Heart left ventricle (tissue), 13 donors: Measurements from ENCODE around the gene RABL6.

Experiments
- POLR2A ChIP-seq, 2 donors: fragments of 450-650 bp; IDR thresholded peaks; one replicate each; pipeline ENCODE4 v1.6.1; 2017; ENCODE audit warnings: antibody characterized with exemption in 2 of 2, mild to moderate bottlenecking in 2 of 2, moderate library complexity in 2 of 2
- TF ChIP-seq, protein P1 (sequence below), 12 donors: fragments of 200-600 bp; sonication (generic) in 4 of 12; IDR thresholded peaks; one replicate each; pipeline versions ENCODE4 v1.5.0 to v1.8.0; 2018 to 2022; ENCODE audit warnings: antibody characterized with exemption in 12 of 12, mild to moderate bottlenecking in 5 of 12
- donor health status: ischemic (EF 13 %, LVEDD 7.1; RV severe dilation, severe dysfunction).
- donor health status: DM: no; HTN: yes; CAD: no.
- donor health status: DM: no; HTN: no; CAD: no.
- donor health status: ischemic (EF 25% LVEDD 6.9; RV normal size, moderate dysfunction).
- donor health status: ischemic (EF 25% LVEDD 5.7; RV mildly dilated, moderate dysfunction).
- donor health status: ischemic (EF 35%, LVEDD 5.7; RV mildly dilated, moderate dysfunction).
- donor health status: nonischemic (EF 11% LVEDD 7.7; RV severe dilation, severe dysfunction).
- donor health status: DM: yes; HTN: yes; CAD: no.
- donor health status: PGD.
- donor health status: ischemic (EF 29% LVEDD 5.4; RV normal size, mild dysfunction).
- donor health status: nonischemic (EF 23%, LVEDD 6.1; RV moderate dilation, normal function).

DNA sequence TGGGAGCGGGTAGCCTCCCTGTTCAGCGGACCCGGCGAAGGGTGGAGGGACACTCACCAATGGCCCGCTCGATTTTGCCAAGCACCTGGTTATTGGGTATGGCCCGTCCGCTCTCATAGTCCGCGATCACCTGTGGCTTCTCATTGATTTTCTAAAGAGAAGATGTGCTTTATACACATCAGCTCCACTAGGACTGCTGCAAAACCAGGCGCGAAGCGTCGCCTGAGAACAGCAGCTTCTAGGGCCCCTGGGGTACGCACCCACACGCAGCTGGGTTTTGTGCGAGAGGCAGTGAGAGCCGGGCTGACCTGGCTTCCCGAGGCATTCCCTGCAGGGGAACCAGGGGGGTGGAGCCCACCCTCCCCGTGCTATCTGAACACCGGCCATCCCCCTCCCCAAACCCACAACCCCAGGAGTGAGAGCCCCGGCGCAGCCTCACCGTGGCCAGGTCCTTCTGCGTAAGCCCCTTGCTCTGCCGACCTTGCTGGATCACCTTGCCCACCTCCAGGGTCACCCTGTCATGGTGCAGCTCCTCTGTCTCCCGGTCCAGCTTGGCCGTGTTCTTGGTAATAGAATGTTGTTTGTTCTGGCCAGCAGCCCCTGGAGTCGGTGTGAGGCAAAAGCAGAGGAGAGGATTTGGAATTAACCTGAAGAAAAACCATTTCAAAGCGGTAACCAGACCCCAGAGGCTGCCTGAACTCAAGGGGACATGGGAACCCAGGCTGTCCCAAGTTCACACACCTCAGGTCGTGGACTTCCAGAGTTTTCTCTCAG lies 55.3 kb downstream of the RABL6 start:
- no peak for TF ChIP-seq POLR2A (IDR thresholded peaks at IDR 0.05)
- TF ChIP-seq, protein P1, sequence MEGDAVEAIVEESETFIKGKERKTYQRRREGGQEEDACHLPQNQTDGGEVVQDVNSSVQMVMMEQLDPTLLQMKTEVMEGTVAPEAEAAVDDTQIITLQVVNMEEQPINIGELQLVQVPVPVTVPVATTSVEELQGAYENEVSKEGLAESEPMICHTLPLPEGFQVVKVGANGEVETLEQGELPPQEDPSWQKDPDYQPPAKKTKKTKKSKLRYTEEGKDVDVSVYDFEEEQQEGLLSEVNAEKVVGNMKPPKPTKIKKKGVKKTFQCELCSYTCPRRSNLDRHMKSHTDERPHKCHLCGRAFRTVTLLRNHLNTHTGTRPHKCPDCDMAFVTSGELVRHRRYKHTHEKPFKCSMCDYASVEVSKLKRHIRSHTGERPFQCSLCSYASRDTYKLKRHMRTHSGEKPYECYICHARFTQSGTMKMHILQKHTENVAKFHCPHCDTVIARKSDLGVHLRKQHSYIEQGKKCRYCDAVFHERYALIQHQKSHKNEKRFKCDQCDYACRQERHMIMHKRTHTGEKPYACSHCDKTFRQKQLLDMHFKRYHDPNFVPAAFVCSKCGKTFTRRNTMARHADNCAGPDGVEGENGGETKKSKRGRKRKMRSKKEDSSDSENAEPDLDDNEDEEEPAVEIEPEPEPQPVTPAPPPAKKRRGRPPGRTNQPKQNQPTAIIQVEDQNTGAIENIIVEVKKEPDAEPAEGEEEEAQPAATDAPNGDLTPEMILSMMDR (IDR thresholded peaks at IDR 0.05), result no peak
